Upper lobe of left lung (tissue), 6 donors: ENCODE measurements around the gene EPHA4. TPM values are rescaled to one million over a fixed set of nuclear protein-coding genes. Genes with fewer than 3 reads are reported as not detected.

Experiments
- ATAC-seq, 2 donors: fragments of 200-7000 bp; cut with Tn5 transposase; one replicate each; pipeline ENCODE4 v1.9.1; 2022; ENCODE audit warnings: mild to moderate bottlenecking in 2 of 2, moderate library complexity in 2 of 2; ENCODE audit not compliant: low FRiP score in 2 of 2
- DNase-seq, 2 donors: peaks; one replicate each; pipeline ENCODE4 v3.0.0-alpha.2; 2019 to 2020
- H3K27ac ChIP-seq, 4 donors: fragments of 200-600 bp; sonication (generic); one replicate each; pipeline ENCODE4 v1.5.1; 2016 to 2019
- H3K27me3 ChIP-seq, 4 donors: fragments of 200-600 bp; sonication (generic); one replicate each; pipeline ENCODE4 v1.5.1; 2017 to 2019
- H3K36me3 ChIP-seq, 4 donors: fragments of 200-600 bp; sonication (generic); one replicate each; pipeline ENCODE4 v1.5.1; 2016 to 2019
- H3K4me1 ChIP-seq, 4 donors: fragments of 200-600 bp; sonication (generic); one replicate each; pipeline ENCODE4 v1.5.1; 2018 to 2019
- H3K4me3 ChIP-seq, 4 donors: fragments of 200-600 bp; sonication (generic); one replicate each; pipeline ENCODE4 v1.5.1; 2017 to 2019; ENCODE audit warnings: mild to moderate bottlenecking in 2 of 4, moderate library complexity in 1 of 4
- H3K9me3 ChIP-seq, 4 donors: fragments of 200-600 bp; sonication (generic); one replicate each; pipeline ENCODE4 v1.5.1; 2018 to 2019
- CTCF ChIP-seq, 6 experiments: fragments of 450-650 bp in 4 of 6; fragments of 200-600 bp in 2 of 6; sonication (generic) in 2 of 6; IDR thresholded peaks; one replicate each; pipeline ENCODE4 v1.5.1; 2016 to 2019; ENCODE audit warnings: antibody characterized with exemption in 6 of 6
- EP300 ChIP-seq, 4 donors: sonication (generic); formaldehyde crosslinking; IDR thresholded peaks; one replicate each; pipeline ENCODE4 v1.5.1; 2017; ENCODE audit warnings: antibody characterized with exemption in 4 of 4, control low read depth in 2 of 4
- POLR2A ChIP-seq, 4 donors: fragments of 450-650 bp; IDR thresholded peaks; one replicate each; pipeline ENCODE4 v1.5.1; 2016 to 2017; ENCODE audit warnings: antibody characterized with exemption in 4 of 4, mild to moderate bottlenecking in 2 of 4
- POLR2AphosphoS5 ChIP-seq, 2 donors: sonication (generic); formaldehyde crosslinking; IDR thresholded peaks; one replicate each; pipeline ENCODE4 v1.5.1; 2017; ENCODE audit warnings: antibody characterized with exemption in 2 of 2
- WGBS, 2 donors: methylation state at CpG; one replicate each; pipeline ENCODE4 v1.1.5; 2017 to 2018; 5-methylcytosine and 5-hydroxymethylcytosine counted together
- total RNA-seq, 6 donors: library from RNA; depleted of rRNA in 4 of 6; stranded (reverse); fragments of >200 nt in 4 of 6; gene quantifications; one replicate each; pipeline versions ENCODE4 v1.1.0 to v1.2.1, GENCODE V29; 2016 to 2021
- donor health status: DM: no; HTN: no; CAD: no; lungs with moderate emphysema.
- donor health status: DM: no; HTN: yes; CAD: no; lungs with severe emphysema.

The EPHA4 gene
- total RNA-seq, 6 donors from 2014 or later = 9.5 to 33.5 (median 22.3) TPM

- no peak for ATAC-seq
- WGBS, 2 donors = 79 to 97% methylated on average over 1 of the region's 1 CpG
- H3K27me3 ChIP-seq = no peaks in the 10 kb centered on the region
Measured at GRCh38 chr2:221461901-221462300, 110.2 kb downstream of the EPHA4 start.

GRCh38 chr2:221460136-221460535, 112.0 kb downstream of the EPHA4 start:
- DNase-seq (no peak), ATAC-seq (no peak)
- no peaks in the 10 kb centered on the region for H3K9me3 ChIP-seq
- no peak overlapping the region for H3K27ac ChIP-seq
- WGBS, 2 donors = 79 to 93% methylated on average over 2 of the region's 2 CpGs
- H3K4me1 ChIP-seq = peaks cover 0 to 4% (median under 1%) of the 10 kb centered on the region in 4 donors
- no peak overlapping the region for H3K4me3 ChIP-seq
- TF ChIP-seq CTCF (IDR thresholded peaks at IDR 0.05) (no peak), POLR2AphosphoS5 (IDR thresholded peaks at IDR 0.05) (no peak), EP300 (IDR thresholded peaks at IDR 0.05) (no peak)
- H3K27me3 ChIP-seq = no peaks in the 10 kb centered on the region
- H3K36me3 ChIP-seq = no peaks in the 10 kb centered on the region

More at GRCh38 chr2:221461901-221462300, 110.2 kb downstream of the EPHA4 start:
- Histone ChIP-seq H3K36me3 (no peaks in the 10 kb centered on the region), H3K4me3 (no peak overlapping the region), H3K4me1 (peaks cover 0 to 17% (median 6%) of the 10 kb centered on the region in 4 donors), H3K27ac (no peak overlapping the region), H3K9me3 (no peaks in the 10 kb centered on the region)
- DNase-seq = no peak
- TF ChIP-seq EP300 (IDR thresholded peaks at IDR 0.05) (no peak), POLR2AphosphoS5 (IDR thresholded peaks at IDR 0.05) (no peak), CTCF (IDR thresholded peaks at IDR 0.05) (no peak)

- Histone ChIP-seq H3K36me3 (no peaks in the 10 kb centered on the region), H3K9me3 (no peaks in the 10 kb centered on the region), H3K4me3 (no peak overlapping the region), H3K4me1 (peaks cover 0 to 3% (median 0%) of the 10 kb centered on the region in 4 donors), H3K27me3 (no peaks in the 10 kb centered on the region), H3K27ac (no peak overlapping the region)
- no peak for ATAC-seq
- TF ChIP-seq EP300 (IDR thresholded peaks at IDR 0.05) (no peak), CTCF (IDR thresholded peaks at IDR 0.05) (no peak), POLR2A (IDR thresholded peaks at IDR 0.05) (no peak), POLR2AphosphoS5 (IDR thresholded peaks at IDR 0.05) (no peak)
- 90 to 96% methylated on average over 5 of the region's 5 CpGs for WGBS, 2 donors
- DNase-seq = no peak
Measured at GRCh38 chr2:221458578-221458977, 113.5 kb downstream of the EPHA4 start.

GRCh38 chr2:221455214-221455613, 116.9 kb downstream of the EPHA4 start:
- Histone ChIP-seq H3K27ac (no peak overlapping the region), H3K4me1 (peaks cover 0 to 3% (median 0%) of the 10 kb centered on the region in 4 donors), H3K36me3 (no peaks in the 10 kb centered on the region), H3K4me3 (no peak overlapping the region), H3K27me3 (no peaks in the 10 kb centered on the region), H3K9me3 (no peaks in the 10 kb centered on the region)
- ATAC-seq (no peak), DNase-seq (no peak)
- TF ChIP-seq CTCF (IDR thresholded peaks at IDR 0.05) = no peak
- no peak for TF ChIP-seq POLR2AphosphoS5 (IDR thresholded peaks at IDR 0.05)
- no peak for TF ChIP-seq POLR2A (IDR thresholded peaks at IDR 0.05)
- no peak for TF ChIP-seq EP300 (IDR thresholded peaks at IDR 0.05)
- WGBS, 2 donors = 50 to 64% methylated on average over 6 of the region's 6 CpGs

- WGBS, 2 donors = 88 to 93% methylated on average over 3 of the region's 3 CpGs
- Histone ChIP-seq H3K27me3 (no peaks in the 10 kb centered on the region), H3K36me3 (no peaks in the 10 kb centered on the region), H3K9me3 (no peaks in the 10 kb centered on the region), H3K27ac (no peak overlapping the region), H3K4me3 (no peak overlapping the region), H3K4me1 (no peaks in the 10 kb centered on the region)
- no peak for DNase-seq
- TF ChIP-seq EP300 (IDR thresholded peaks at IDR 0.05) = no peak
- TF ChIP-seq CTCF (IDR thresholded peaks at IDR 0.05) = no peak
- no peak for TF ChIP-seq POLR2AphosphoS5 (IDR thresholded peaks at IDR 0.05)
- TF ChIP-seq POLR2A (IDR thresholded peaks at IDR 0.05) = no peak
- no peak for ATAC-seq
Measured at GRCh38 chr2:221454459-221455105, 117.5 kb downstream of the EPHA4 start.
